Measurements from ENCODE around the gene SRMS.
"Not testable (repeated sequence)": the region's sequence is repeated elsewhere in the genome, so short reads cannot be mapped to it uniquely, and the experiment has no call there.

Gene SRMS

GRCh38 chr20:63578224-63579016 lies 30.9 kb upstream of the SRMS start:
- no peak for DNase-seq

DNA sequence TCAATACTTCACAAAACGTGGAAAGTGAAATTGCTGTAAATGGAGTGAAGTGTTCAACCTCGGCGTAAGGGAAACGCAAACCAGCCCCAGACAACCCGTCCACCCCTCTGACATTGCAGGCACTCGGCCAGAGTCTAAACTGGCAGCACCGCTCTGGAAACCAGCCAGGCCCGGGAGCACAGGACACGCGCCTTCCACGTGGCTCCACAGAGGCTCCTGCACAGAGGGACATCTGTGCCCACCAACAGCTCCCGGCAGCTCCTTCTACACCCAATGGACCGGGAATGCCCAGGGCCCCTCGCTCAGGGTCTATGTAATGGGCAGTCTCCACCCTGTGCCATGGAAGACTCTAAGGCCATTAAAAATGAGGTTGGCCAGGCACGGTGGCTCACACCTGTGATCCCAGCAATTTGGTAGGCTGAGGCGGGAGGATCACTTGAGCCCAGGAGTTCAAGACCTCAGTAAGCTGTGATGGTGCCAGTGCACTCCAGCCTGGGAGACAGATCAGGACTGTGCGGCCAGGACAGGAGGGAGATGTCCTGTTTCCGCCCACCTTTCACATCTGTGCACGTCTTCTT lies 29.9 kb upstream of the SRMS start:
- peak; percentile 35 for DNase-seq

- no peak for DNase-seq
Observed at GRCh38 chr20:63576311-63576710, 28.8 kb upstream of the SRMS start.

DNA sequence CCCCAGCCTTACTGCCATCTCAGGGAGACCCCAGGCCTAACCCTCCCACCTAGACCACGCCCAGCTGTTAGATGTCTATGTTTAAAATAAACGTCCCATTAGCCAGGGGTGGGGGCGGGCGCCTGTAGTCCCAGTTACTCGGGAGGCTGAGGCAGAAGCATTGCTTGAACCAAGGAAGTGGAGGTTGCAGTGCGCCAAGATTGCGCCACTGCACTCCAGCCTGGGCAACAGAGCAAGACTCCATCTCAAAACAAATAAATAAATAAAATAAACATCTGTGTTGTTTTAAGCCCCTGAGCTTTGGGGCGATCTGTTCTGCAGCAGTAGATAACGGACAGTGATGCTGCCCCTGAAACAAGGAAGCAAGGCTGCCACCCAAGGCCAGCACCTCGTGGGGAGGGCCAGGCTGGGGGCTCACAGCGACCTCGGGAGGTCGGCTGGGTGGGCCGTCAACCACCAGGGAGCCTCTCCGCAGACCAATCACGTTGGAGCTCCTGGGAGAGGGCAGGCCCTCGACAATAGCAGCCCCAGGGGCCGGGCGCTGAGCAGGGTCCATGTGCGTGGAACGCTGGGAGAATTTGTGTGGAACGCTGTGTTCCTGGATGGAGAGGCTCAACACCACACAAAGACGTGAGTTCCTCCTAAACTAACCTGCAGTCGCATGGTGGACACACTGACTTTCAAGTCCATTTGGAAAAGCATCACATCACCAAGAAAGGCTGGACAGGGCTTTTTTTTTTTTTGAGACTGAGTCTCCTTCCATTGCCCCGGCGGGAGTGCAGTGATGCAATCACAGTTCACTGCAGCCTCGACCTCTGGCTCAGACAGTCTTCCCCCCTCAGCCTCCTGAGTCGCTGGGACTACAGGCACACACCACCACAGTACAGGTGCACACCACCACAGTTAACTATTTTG lies 27.5 kb upstream of the SRMS start:
- DNase-seq, result no peak

GRCh38 chr20:63574156-63574828 lies 26.7 kb upstream of the SRMS start, which contains the start of gene HELZ2:
HELZ2 (minus strand) TSS chr20:63574239; CDS start chr20:63572385, 1,854 bp downstream.
- peak; percentile 92 for DNase-seq

- DNase-seq, result no peak
Observed at GRCh38 chr20:63573647-63574131, 26.1 kb upstream of the SRMS start.

- no peak for DNase-seq
Observed at GRCh38 chr20:63572788-63573646, 25.5 kb upstream of the SRMS start.

GRCh38 chr20:63572071-63572787 lies 24.7 kb upstream of the SRMS start:
- DNase-seq, result no peak

DNA sequence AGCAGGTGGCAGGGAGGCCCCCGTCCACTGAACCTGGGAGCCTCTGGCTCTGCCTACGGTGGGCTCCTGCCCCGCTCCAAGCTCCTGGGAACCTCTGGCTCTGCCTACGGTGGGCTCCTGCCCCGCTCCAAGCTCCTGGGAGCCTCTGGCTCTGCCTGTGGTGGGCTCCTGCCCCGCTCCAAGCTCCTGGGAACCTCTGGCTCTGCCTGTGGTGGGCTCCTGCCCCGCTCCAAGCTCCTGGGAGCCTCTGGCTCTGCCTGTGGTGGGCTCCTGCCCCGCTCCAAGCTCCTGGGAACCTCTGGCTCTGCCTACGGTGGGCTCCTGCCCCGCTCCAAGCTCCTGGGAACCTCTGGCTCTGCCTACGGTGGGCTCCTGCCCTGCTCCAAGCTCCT lies 23.5 kb upstream of the SRMS start:
- not testable (repeated sequence) for DNase-seq

DNA sequence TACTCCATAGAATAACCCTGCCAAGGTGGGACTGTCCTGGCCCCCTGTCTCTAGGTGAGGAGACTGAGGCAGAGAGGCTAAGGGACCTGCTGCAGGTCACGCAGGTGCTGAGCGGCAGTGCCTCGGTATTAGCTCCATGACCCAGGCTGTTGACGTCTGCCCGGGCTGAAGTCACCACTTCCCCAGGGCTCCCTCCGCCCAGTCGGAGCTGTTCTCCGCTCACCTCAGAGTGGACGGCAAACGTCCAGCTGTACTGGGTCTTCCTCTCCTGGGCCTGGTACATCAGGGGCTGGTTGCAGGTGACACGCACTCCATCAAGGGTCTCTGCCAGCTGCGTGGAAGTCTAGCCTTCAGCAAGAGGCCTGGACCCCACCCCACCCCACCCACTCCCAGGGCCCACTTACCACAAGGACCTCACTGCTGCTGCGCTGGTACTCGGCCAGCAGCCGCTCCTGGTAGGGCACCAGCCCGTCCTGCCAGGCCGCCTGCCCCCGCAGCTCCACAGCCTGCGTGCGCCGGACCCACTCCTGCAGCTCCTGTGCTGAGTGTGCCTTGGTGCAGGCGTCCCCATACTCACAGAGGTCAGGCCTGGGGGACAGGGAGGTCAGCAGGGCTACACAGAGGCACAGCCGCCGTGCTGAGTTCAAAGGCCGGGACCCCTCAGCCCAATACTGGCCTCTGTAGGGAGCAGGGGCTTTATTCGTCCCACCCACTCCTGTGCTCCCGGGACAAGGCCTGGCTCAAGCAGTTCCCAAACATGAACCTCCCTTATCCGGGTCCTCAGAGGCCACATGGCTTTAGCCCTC lies 22.9 kb upstream of the SRMS start:
- DNase-seq, result no peak

DNA sequence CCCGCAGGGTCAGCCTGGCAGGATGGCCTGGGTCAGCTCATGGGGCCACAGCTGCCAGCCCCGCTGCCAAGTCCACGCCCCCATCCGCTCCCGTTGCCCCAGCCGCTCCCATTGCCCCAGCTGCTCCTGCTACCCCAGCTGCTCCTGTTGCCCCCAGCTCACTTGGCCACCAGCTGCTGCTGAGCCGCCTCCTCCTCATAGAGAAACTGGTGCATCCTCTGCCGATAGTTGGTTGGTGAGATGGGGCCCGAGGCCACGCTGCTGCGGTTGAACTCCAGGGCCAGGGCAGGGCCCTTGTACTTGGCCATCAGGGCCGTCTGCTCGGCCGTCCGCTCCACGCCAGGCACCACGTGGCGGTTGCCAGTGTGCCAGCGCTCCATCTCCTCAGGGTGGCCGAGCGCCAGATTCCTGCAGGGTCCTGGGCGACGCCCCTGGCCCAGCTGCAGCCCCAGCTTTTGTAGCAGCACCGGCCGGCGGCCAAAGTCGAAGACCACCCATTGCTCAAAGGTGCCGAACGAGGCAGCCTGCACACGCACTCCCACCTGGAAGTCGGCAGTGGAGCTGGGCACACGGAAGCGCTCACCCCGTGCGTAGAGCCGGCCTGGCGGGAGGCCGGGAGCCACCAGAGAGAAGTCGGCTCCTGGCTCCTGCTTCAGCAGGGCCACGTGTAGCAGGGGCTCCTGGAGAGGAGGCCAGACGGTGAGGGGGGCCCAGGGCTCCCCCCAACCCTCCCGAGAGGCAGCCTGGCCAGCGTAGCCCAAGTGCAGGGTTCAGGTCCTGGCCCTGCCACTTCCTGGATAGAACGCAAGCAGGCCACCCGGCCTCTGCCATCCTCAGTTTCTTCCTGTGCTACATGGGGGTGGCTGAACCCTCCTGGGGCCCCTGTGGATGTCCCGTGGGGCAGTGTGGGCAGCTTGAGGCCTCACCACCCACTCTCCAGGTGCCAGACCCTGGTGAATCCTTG lies 21.7 kb upstream of the SRMS start:
- DNase-seq, result no peak

DNA sequence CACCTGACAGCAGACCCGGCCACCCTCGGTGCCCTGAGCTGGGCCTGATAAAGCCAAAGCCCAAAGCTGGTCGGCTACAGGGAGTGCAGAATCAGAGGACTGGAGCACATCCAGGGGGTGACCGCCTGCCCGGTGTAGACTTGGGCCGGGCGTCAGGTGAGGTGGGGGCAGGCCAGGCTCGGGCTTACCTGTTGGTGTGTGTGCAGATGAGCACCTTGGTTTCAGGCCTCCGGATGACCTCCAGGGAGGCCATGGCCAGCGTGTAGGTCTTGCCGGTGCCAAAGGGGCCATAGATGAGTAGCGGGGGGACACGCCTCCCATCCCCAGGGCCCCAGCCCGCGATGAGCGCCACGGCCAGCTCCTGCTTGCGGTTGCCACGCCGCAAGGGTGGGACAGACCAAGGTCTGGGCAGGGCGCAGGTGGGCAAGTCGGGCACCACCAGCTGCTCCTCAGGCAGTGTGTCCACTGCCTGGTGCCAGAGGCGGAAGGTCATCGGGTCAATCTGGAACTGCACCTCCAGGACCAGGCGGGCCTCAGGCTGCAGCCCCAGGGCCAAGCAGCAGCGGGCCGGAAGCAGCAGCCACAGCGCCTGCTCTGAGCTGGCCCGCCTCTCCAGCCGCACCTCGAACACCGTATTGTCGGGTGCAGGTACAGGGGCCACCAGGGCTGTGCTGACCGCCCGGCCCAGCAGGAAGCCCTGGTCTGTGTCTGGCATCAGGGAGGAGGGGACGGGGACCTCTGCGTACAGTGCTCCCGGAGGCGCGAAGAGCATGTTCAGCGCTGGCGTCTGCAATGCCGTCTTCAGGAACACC lies 20.8 kb upstream of the SRMS start:
- DNase-seq, result no peak

GRCh38 chr20:63567386-63568169 lies 20.0 kb upstream of the SRMS start:
- DNase-seq, result no peak

GRCh38 chr20:63567136-63567385 lies 19.5 kb upstream of the SRMS start:
- DNase-seq, result no peak

DNA sequence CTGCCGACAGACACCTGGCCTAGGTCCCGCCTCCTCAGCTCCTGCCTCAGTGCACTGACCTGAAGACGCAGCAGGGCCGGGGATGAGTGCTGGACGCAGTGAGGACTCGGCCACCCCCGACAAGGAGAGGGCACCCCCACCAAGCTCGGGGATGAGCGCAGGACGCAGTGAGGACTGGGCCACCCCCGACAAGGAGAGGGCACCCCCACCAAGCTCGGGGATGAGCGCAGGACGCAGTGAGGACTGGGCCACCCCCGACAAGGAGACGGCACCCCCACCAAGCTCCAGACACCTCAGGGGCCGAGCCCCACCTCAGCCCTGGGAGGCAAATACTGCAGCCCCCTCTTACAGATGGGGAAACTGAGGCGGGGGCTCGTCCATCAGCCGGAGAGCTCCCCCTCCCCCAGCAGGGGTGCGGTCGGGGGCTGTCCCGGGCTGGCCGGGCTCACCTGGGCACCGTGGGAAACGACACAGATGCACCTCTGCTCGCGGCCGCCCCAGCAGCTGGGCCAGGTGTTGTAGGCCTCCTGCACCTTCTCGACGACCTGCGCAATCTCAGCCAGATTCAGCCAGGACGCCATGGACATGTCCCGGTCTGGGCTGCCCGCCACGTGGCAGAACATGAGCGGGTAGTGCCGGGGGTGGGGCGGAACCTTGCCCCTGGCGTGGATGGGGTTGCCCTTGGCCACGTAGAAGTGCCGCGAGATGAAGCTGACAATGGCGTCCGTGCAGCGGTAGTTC lies 19.0 kb upstream of the SRMS start:
- no peak for DNase-seq

DNA sequence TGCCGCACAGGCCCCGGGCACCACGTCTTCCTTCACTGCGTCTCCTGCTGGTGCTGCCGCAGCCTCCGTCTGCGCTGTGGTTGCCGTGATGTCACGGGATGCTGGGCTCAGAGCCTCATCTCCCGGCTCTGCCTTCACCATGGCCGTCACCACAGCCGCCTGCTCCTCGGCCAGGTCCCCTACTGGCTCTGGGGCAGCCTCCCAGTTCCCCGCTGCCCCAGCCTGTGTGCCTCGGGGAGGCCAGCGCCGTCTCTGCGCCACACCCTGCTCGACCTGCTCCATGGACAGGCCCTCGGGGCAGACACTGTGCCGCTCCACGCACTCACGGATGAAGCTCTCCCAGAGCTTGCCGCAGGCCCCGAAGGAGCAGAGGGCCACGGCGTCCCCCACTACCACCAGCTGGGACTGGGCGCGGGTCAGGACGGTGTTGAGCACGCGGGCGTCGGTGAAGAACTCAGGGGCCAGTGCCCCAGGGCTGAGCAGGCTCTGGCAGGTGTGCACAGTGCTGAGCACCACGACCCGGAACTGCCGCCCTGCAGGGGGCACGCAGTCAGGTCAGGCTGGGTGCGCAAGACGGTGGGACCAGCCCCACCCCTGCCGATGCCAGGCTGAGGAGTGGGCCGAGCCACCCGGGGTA lies 18.3 kb upstream of the SRMS start:
- no peak for DNase-seq

All from femur (tissue), 1 donor.